ENCODE results near the gene MCM8.

GRCh38 chr20:5947276-5947675 lies 3.2 kb upstream of the MCM8 start:
- no peak for TF ChIP-seq POLR2AphosphoS5 (IDR thresholded peaks at IDR 0.05)
- TF ChIP-seq REST (IDR thresholded peaks at IDR 0.05; ENCODE audit: borderline replicate concordance): no peak
- TF ChIP-seq, protein P1, sequence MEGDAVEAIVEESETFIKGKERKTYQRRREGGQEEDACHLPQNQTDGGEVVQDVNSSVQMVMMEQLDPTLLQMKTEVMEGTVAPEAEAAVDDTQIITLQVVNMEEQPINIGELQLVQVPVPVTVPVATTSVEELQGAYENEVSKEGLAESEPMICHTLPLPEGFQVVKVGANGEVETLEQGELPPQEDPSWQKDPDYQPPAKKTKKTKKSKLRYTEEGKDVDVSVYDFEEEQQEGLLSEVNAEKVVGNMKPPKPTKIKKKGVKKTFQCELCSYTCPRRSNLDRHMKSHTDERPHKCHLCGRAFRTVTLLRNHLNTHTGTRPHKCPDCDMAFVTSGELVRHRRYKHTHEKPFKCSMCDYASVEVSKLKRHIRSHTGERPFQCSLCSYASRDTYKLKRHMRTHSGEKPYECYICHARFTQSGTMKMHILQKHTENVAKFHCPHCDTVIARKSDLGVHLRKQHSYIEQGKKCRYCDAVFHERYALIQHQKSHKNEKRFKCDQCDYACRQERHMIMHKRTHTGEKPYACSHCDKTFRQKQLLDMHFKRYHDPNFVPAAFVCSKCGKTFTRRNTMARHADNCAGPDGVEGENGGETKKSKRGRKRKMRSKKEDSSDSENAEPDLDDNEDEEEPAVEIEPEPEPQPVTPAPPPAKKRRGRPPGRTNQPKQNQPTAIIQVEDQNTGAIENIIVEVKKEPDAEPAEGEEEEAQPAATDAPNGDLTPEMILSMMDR (IDR thresholded peaks at IDR 0.05; ENCODE audit: poor library complexity, severe bottlenecking): no peak
- TF ChIP-seq EP300 (conservative IDR thresholded peaks at IDR 0.05; ENCODE audit: poor library complexity, severe bottlenecking): no peak
- no peak for TF ChIP-seq SMC3 (conservative IDR thresholded peaks at IDR 0.05; ENCODE audit: poor library complexity)
- no peak for TF ChIP-seq EZH2 (IDR thresholded peaks at IDR 0.05; ENCODE audit: borderline replicate concordance, insufficient read depth, low read length, poor library complexity, severe bottlenecking)
- no peak for TF ChIP-seq TAF1 (IDR thresholded peaks at IDR 0.05; ENCODE audit: low read depth)
- no peak for TF ChIP-seq RAD21 (conservative IDR thresholded peaks at IDR 0.05)
- no peak for TF ChIP-seq MXI1 (conservative IDR thresholded peaks at IDR 0.05; ENCODE audit: poor library complexity, severe bottlenecking)
